PFSK-1 (cell line): ENCODE data around the gene FAM168B.

ENCODE experiments used
- FOXP2 ChIP-seq: optimal IDR thresholded peaks from 2 replicates; pipeline ENCODE3; 2011; ENCODE audit warnings: borderline replicate concordance, control low read depth, inconsistent platforms; ENCODE audit not compliant: insufficient read depth; ENCODE audit errors: extremely low read length, extremely low read depth
- POLR2AphosphoS5 ChIP-seq: IDR thresholded peaks from 2 replicates; pipeline ENCODE4 v1.6.1; 2012; ENCODE audit warnings: low read depth, mild to moderate bottlenecking, control low read depth, low read length, moderate library complexity
- SIN3A ChIP-seq: IDR thresholded peaks from 2 replicates; pipeline ENCODE4 v1.6.1; 2012; ENCODE audit warnings: mild to moderate bottlenecking, low read length, moderate library complexity, borderline replicate concordance; ENCODE audit not compliant: insufficient read depth
- TAF1 ChIP-seq: IDR thresholded peaks from 2 replicates; pipeline ENCODE4 v1.6.1; 2012; ENCODE audit warnings: low read length, control low read depth, borderline replicate concordance; ENCODE audit not compliant: insufficient read depth
- TF ChIP-seq, protein P1 (sequence below), 2 experiments: IDR thresholded peaks; 2 replicates each; pipeline versions ENCODE4 v1.6.1 to v1.8.0; 2011 to 2012; ENCODE audit warnings: low read depth in 2 of 2, low read length in 2 of 2, control low read depth in 1 of 2, inconsistent platforms in 1 of 2, mild to moderate bottlenecking in 1 of 2, moderate library complexity in 1 of 2; ENCODE audit not compliant: insufficient read depth in 1 of 2

DNA sequence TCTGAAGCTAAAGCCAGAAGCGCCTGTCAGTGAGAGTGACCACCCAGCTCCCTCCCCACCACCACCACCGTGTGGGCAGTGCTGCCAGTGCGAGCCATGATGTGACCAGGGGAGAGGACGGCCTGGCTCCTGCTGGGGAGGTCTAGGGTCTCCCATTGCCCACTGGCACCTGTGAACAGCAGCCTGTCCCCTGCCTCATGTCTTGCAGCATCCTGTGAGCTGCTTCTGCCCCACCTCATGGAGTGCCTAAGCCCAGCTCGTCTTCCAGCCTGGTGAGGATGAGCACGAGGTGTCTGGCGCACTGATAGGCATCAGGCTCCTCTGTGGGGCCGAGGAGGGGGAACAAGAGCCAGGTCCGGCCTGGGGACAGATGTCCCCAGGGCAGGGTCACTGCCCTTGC lies 61.4 kb downstream of the FAM168B start:
- no peak for TF ChIP-seq POLR2AphosphoS5
- TF ChIP-seq TAF1, result no peak
- TF ChIP-seq SIN3A, result no peak
- TF ChIP-seq, protein P1, sequence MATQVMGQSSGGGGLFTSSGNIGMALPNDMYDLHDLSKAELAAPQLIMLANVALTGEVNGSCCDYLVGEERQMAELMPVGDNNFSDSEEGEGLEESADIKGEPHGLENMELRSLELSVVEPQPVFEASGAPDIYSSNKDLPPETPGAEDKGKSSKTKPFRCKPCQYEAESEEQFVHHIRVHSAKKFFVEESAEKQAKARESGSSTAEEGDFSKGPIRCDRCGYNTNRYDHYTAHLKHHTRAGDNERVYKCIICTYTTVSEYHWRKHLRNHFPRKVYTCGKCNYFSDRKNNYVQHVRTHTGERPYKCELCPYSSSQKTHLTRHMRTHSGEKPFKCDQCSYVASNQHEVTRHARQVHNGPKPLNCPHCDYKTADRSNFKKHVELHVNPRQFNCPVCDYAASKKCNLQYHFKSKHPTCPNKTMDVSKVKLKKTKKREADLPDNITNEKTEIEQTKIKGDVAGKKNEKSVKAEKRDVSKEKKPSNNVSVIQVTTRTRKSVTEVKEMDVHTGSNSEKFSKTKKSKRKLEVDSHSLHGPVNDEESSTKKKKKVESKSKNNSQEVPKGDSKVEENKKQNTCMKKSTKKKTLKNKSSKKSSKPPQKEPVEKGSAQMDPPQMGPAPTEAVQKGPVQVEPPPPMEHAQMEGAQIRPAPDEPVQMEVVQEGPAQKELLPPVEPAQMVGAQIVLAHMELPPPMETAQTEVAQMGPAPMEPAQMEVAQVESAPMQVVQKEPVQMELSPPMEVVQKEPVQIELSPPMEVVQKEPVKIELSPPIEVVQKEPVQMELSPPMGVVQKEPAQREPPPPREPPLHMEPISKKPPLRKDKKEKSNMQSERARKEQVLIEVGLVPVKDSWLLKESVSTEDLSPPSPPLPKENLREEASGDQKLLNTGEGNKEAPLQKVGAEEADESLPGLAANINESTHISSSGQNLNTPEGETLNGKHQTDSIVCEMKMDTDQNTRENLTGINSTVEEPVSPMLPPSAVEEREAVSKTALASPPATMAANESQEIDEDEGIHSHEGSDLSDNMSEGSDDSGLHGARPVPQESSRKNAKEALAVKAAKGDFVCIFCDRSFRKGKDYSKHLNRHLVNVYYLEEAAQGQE (IDR thresholded peaks at IDR 0.05; ENCODE audit: insufficient read depth in 1 of 2, low read depth in 2 of 2, low read length in 2 of 2), result no peak
- TF ChIP-seq FOXP2, result no peak
